ENCODE results near the gene ASB9. TPM values are rescaled to one million over a fixed set of nuclear protein-coding genes. Genes with fewer than 3 reads are reported as not detected.

Gene ASB9
- total RNA-seq, 1 experiment from 2014 or later: not detected

GRCh38 chrX:15298780-15299179, 28.9 kb upstream of the ASB9 start:
- Histone ChIP-seq H3K18ac (ENCODE audit: insufficient read length, low read depth, low read length) (no peak overlapping the region), H2BK20ac (ENCODE audit: low read depth, low read length, poor library complexity, severe bottlenecking) (no peak overlapping the region), H2BK12ac (ENCODE audit: insufficient read length, low read depth, low read length) (no peak overlapping the region), H3K79me1 (ENCODE audit: insufficient read depth, low read depth, low read length, poor library complexity, severe bottlenecking) (no peaks in the 10 kb centered on the region), H3K4me2 (ENCODE audit: insufficient read depth, insufficient read length, low read length) (no peak overlapping the region), H3K23me2 (ENCODE audit: insufficient read length, low read depth, low read length, poor library complexity, severe bottlenecking) (no peaks in the 10 kb centered on the region), H3K79me2 (ENCODE audit: insufficient read depth, low read length) (no peaks in the 10 kb centered on the region), H2BK120ac (ENCODE audit: low read depth, low read length, poor library complexity, severe bottlenecking) (no peak overlapping the region), H3K27me3 (ENCODE audit: insufficient read depth, low read length) (no peaks in the 10 kb centered on the region), H4K5ac (ENCODE audit: insufficient read length, low read depth, low read length) (no peak overlapping the region), H3K4me1 (ENCODE audit: insufficient read depth, low read length) (peaks cover 2% of the 10 kb centered on the region; the same call in 1 of the 2 replicates), H3T11ph (ENCODE audit: low read length) (no peak overlapping the region), H3K9ac (ENCODE audit: extremely low read depth, insufficient read length, low read length) (no peak overlapping the region), H3K23ac (ENCODE audit: insufficient read length, low read depth, low read length) (no peak overlapping the region), H3K14ac (ENCODE audit: insufficient read depth, low read length) (no peak overlapping the region), H3K27ac (ENCODE audit: insufficient read length, low read depth, low read length) (no peak overlapping the region), H4K8ac (replicated peaks; ENCODE audit: insufficient read length, low read depth, low read length) (no peak overlapping the region), H3K9me3 (ENCODE audit: control insufficient read depth, low read depth, low read length) (no peaks in the 10 kb centered on the region), H2AFZ (ENCODE audit: low read length) (no peak overlapping the region), H3K4ac (ENCODE audit: low read depth, low read length) (no peak overlapping the region), H2BK15ac (ENCODE audit: low read depth, low read length) (no peak overlapping the region), H4K20me1 (ENCODE audit: control insufficient read depth, insufficient read depth, insufficient read length) (no peaks in the 10 kb centered on the region), H3K56ac (ENCODE audit: insufficient read length, low read depth, low read length) (no peak overlapping the region), H2BK5ac (ENCODE audit: insufficient read length, low read length) (no peak overlapping the region), H4K91ac (ENCODE audit: insufficient read length, low read depth, low read length) (no peak overlapping the region), H2AK5ac (ENCODE audit: insufficient read length, low read length) (no peak overlapping the region)
- H3K27ac Mint-ChIP-seq: peak overlapping the region in 1 of 3 experiments; percentile 52; a peak in 1 of 7 replicates
- no peaks in the 10 kb centered on the region for H3K36me3 Mint-ChIP-seq (ENCODE audit: insufficient read depth in 1 of 3, low read depth in 3 of 3)
- DNase-seq: no peak
- WGBS (ENCODE audit: extremely low coverage, insufficient read length, low lambda C conversion rate): no CpG with 5 or more reads among the region's 3 CpGs
- no peak for TF ChIP-seq CTCF (conservative IDR thresholded peaks at IDR 0.05)
- H3K27me3 Mint-ChIP-seq (ENCODE audit: low read depth): peaks cover 1% of the 10 kb centered on the region; the same call in 1 of the 2 replicates
- H3K4me3 Mint-ChIP-seq: no peak overlapping the region
- peaks cover 16% of the 10 kb centered on the region in 2 experiments for H3K9me3 Mint-ChIP-seq
- H3K4me1 Mint-ChIP-seq: no peaks in the 10 kb centered on the region
